GM18517 (cell line): ENCODE results near the gene OR52A1.
A peak's percentile ranks its signal among the peaks of the same experiment; 100 is the strongest.

Experiments used
- ATAC-seq: cut with Tn5 transposase; IDR thresholded peaks from one replicate; pipeline ENCODE4 v1.9.1; 2021; ENCODE audit warnings: mild to moderate bottlenecking, moderate library complexity; ENCODE audit not compliant: unreplicated experiment

Gene OR52A1

GRCh38 chr11:5136261-5136660 is 18.3 kb downstream of the OR52A1 start:
- no peak for ATAC-seq

- ATAC-seq, result no peak
These were observed 22.8 kb downstream of the OR52A1 start for GRCh38 chr11:5131584-5132335.

- no peak for ATAC-seq
These were observed 25.1 kb downstream of the OR52A1 start for GRCh38 chr11:5129457-5129877.

- ATAC-seq, result no peak
These were observed 29.5 kb downstream of the OR52A1 start for GRCh38 chr11:5124891-5125620.

GRCh38 chr11:5123802-5124521 is 30.6 kb downstream of the OR52A1 start:
- ATAC-seq, result peak; percentile 95

- ATAC-seq, result no peak
These were observed 35.7 kb downstream of the OR52A1 start for GRCh38 chr11:5118893-5119292.

- no peak for ATAC-seq
These were observed 37.0 kb downstream of the OR52A1 start for GRCh38 chr11:5117588-5117987.

- ATAC-seq, result no peak
These were observed 39.2 kb downstream of the OR52A1 start for GRCh38 chr11:5115339-5115738.

GRCh38 chr11:5107285-5107684 is 47.3 kb downstream of the OR52A1 start:
- ATAC-seq, result no peak

- ATAC-seq, result no peak
These were observed 51.5 kb downstream of the OR52A1 start for GRCh38 chr11:5103066-5103465.

- no peak for ATAC-seq
These were observed 52.3 kb downstream of the OR52A1 start for GRCh38 chr11:5102246-5102645.

- ATAC-seq, result no peak
These were observed 58.5 kb downstream of the OR52A1 start for GRCh38 chr11:5096011-5096410.
